Ishikawa (cell line): ENCODE data around the gene SLIT3.

Experiments
- CREB1 ChIP-seq: IDR thresholded peaks from 2 replicates; pipeline ENCODE4 v1.6.1; 2012; ENCODE audit warnings: low read depth
- EGR1 ChIP-seq: IDR thresholded peaks from 2 replicates; pipeline ENCODE4 v1.6.1; 2012
- EP300 ChIP-seq: IDR thresholded peaks from 2 replicates; pipeline ENCODE4 v1.6.1; 2012; ENCODE audit warnings: borderline replicate concordance
- FOXM1 ChIP-seq: IDR thresholded peaks from 2 replicates; pipeline ENCODE4 v1.6.1; 2012; ENCODE audit warnings: low read depth, borderline replicate concordance
- TCF12 ChIP-seq: IDR thresholded peaks from 2 replicates; pipeline ENCODE4 v1.6.1; 2012; ENCODE audit warnings: low read depth
- YY1 ChIP-seq: IDR thresholded peaks from 2 replicates; pipeline ENCODE4 v1.6.1; 2012; ENCODE audit warnings: low read depth
- TF ChIP-seq, protein P1 (sequence below): IDR thresholded peaks from 2 replicates; pipeline ENCODE4 v1.6.1; 2012
- TF ChIP-seq, protein P2 (sequence below): IDR thresholded peaks from 2 replicates; pipeline ENCODE4 v1.6.1; 2012; ENCODE audit warnings: low read depth, mild to moderate bottlenecking

DNA sequence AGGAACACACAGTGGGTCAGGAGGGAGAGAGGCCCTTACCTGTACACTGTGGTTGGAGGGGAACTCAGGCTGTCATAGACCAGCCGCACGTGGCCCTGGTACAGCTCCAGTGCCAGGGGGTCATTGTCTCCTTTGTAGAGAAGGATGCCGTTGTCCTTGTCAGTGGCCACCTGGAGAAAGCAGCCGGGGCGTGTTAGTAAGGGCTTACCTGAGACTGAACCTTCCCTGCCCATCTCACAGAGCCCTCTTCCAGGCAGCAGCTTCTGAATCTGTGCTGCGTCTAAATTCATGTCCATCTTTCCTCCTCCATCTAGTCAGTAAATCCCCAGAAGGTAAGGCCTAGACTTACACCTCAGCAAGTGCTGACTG lies 617.0 kb downstream of the SLIT3 start:
- no peak for TF ChIP-seq EP300
- TF ChIP-seq YY1, result no peak
- no peak for TF ChIP-seq EGR1
- TF ChIP-seq TCF12, result no peak
- TF ChIP-seq, protein P1, sequence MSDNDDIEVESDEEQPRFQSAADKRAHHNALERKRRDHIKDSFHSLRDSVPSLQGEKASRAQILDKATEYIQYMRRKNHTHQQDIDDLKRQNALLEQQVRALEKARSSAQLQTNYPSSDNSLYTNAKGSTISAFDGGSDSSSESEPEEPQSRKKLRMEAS, result no peak
- no peak for TF ChIP-seq FOXM1
- TF ChIP-seq CREB1, result no peak
- TF ChIP-seq, protein P2, sequence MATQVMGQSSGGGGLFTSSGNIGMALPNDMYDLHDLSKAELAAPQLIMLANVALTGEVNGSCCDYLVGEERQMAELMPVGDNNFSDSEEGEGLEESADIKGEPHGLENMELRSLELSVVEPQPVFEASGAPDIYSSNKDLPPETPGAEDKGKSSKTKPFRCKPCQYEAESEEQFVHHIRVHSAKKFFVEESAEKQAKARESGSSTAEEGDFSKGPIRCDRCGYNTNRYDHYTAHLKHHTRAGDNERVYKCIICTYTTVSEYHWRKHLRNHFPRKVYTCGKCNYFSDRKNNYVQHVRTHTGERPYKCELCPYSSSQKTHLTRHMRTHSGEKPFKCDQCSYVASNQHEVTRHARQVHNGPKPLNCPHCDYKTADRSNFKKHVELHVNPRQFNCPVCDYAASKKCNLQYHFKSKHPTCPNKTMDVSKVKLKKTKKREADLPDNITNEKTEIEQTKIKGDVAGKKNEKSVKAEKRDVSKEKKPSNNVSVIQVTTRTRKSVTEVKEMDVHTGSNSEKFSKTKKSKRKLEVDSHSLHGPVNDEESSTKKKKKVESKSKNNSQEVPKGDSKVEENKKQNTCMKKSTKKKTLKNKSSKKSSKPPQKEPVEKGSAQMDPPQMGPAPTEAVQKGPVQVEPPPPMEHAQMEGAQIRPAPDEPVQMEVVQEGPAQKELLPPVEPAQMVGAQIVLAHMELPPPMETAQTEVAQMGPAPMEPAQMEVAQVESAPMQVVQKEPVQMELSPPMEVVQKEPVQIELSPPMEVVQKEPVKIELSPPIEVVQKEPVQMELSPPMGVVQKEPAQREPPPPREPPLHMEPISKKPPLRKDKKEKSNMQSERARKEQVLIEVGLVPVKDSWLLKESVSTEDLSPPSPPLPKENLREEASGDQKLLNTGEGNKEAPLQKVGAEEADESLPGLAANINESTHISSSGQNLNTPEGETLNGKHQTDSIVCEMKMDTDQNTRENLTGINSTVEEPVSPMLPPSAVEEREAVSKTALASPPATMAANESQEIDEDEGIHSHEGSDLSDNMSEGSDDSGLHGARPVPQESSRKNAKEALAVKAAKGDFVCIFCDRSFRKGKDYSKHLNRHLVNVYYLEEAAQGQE, result no peak
